ENCODE measurements around the gene HNRNPM.
A peak's percentile ranks its signal among the peaks of the same experiment; 100 is the strongest.

The HNRNPM gene

GRCh38 chr19:8501981-8502380 is 57.2 kb downstream of the HNRNPM start:
- no peak for TF ChIP-seq CTCF (IDR thresholded peaks at IDR 0.05)
- no peak for TF ChIP-seq ZFX (IDR thresholded peaks at IDR 0.05; ENCODE audit: borderline replicate concordance)
- H3K27ac ChIP-seq, result no peak overlapping the region

DNA sequence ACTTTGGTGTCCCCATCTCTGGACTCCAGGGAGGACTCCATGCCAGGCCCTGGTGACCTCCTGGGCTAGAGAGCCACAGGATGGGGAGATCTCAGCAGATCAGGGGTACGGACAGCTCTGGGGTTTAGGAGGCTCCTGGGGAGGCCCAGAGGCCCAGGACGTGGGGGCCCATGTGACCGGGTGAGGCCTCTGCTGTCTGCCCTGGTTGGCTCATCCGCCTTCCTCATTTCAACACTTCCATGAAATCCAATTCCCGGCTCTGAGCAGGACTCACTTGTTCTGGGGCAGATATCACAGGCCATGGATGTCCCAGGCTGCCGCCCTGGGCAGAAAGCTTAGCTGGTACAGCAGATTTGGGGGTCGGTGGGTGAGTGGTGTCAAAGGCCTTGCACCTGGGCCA is 58.7 kb downstream of the HNRNPM start:
- H3K27ac ChIP-seq, result no peak overlapping the region

DNA sequence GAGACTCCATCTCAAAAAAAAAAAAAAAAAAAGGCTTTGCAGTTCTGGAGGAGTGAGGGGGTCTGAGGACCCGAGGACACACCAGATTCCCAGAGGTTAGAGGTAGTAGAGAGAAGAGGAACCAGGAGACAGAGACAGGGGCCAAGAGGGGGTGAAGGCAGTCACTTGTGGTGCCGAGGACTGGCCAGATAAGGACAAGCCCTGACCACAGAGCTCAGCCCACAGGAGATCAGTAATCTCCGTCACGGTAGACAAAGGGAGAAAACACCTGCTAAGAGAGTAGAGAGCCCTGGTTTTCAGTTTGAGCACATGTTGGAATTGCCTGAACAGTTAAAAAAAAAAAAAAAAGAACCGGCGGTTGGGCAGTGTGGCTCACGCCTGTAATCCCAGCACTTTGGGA is 59.4 kb downstream of the HNRNPM start:
- TF ChIP-seq ZFX (IDR thresholded peaks at IDR 0.05; ENCODE audit: borderline replicate concordance) (no peak), CTCF (IDR thresholded peaks at IDR 0.05) (no peak)
- H3K27ac ChIP-seq, result no peak overlapping the region

More for the DNA sequence above, 58.7 kb downstream of the HNRNPM start:
- TF ChIP-seq CTCF (IDR thresholded peaks at IDR 0.05) (no peak), ZFX (IDR thresholded peaks at IDR 0.05; ENCODE audit: borderline replicate concordance) (no peak)

GRCh38 chr19:8504919-8505318 is 60.1 kb downstream of the HNRNPM start:
- H3K27ac ChIP-seq, result no peak overlapping the region
- no peak for TF ChIP-seq CTCF (IDR thresholded peaks at IDR 0.05)
- no peak for TF ChIP-seq ZFX (IDR thresholded peaks at IDR 0.05; ENCODE audit: borderline replicate concordance)

DNA sequence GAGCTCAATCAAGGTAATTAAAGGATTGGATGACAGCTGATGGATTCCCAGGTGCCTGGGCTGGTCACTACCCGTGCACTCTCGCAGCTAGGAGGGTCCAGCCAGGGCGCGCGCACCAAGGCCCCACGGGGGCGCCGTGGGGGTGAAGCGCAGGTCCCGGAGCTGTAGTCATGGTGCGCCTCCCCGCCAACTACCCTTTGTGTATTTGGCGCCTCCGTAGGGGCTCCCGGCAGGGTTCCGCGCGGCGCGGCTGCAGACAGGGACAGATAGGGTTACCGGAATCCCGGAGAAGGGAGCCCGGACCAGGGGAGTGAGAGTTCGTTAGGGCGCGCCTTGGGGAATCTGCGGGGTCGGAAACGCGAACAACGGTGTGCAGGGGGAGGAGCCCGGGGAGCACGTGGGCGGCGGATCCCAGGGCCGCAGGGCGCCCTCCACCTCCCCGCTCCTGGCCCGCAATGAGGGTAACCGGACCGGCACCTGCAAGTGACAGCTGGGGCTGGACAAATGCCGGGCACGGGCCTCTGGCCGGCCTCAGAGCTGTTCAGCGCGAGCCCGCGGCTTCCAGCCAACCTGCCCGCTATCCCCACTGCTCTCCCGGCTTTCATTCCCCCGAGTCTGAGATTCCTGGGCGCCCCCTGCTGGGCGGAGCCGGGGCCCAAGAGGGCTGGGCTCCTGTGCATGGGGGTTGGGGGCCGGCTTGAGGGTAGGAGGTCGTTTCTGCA is 61.1 kb downstream of the HNRNPM start:
- TF ChIP-seq ZFX (IDR thresholded peaks at IDR 0.05; ENCODE audit: borderline replicate concordance), result no peak
- peak; percentile 95 for TF ChIP-seq CTCF (IDR thresholded peaks at IDR 0.05)
- H3K27ac ChIP-seq, result peak overlapping the region; percentile 54

GRCh38 chr19:8506402-8506957 is 61.7 kb downstream of the HNRNPM start:
- H3K27ac ChIP-seq, result peak overlapping the region; percentile 54
- no peak for TF ChIP-seq ZFX (IDR thresholded peaks at IDR 0.05; ENCODE audit: borderline replicate concordance)
- TF ChIP-seq CTCF (IDR thresholded peaks at IDR 0.05), result peak; percentile 69

DNA sequence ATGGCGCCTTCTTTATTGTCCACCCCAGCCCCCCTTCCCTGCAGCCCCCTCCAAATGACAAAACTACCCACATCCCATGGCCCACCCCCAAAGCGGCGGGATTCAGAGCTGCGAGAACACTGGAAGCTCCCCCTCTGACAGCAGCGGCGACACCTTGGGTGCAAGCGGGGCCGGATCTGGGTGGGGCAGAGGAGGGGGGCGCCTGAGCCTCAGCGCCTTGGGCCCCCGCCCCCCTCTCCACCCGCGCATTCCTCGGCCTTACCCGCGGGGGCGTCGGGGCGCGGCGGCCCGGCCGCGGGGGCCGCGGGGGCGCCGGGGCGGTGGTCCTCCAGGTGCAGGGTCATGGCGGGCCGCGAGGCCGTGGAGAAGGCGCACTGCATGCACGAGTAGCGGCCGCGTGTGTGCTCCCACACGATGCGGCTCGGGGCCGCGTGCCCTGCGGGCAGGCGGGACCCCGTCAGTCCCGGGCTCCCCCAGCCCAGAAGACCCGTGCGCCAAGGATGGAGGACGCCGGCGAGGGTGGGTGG is 65.9 kb downstream of the HNRNPM start:
- TF ChIP-seq ZFX (IDR thresholded peaks at IDR 0.05; ENCODE audit: borderline replicate concordance) (no peak), CTCF (IDR thresholded peaks at IDR 0.05) (no peak)
- H3K27ac ChIP-seq, result no peak overlapping the region
